ENCODE measurements around the gene SPATA24. TPM values are rescaled to one million over a fixed set of nuclear protein-coding genes. Genes with fewer than 3 reads are reported as not detected.

Gene SPATA24
- total and polyA plus RNA-seq, 12 donors = 4.6 to 124 (median 10.3) TPM

DNA sequence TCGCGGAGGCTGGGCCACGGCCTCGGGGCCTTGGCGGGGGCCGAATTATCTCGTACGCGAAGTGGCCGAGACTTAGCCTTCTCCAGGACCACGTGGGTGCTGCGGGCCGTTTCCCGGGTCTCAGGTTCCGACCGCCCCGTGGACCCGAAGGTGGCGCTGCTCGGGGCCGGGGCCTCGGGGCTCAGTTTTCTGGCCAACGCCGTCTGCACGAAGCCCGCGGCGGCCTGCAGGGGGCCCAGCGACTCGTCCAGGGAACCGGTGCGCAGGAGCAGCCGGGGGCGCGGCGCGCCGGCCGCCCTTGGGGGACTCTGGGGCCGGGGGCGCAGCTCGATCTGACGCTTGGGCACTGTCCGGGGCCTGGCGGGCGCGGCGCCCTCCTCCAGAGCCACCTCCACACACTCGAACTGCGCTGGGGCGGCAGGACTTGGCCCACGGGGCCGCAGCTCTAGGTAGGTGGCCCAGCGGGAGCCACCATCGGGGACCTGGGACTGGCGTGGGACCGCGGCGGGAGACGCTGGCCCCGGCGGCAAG lies 9.7 kb downstream of the SPATA24 start:
- H3K27ac ChIP-seq = peak overlapping the region; percentile 60 to 86 (median 83)
- H3K4me1 ChIP-seq (replicated peaks in 1 of 2) = peaks cover 30 to 35% of the 10 kb centered on the region in 2 donors
- H3K36me3 ChIP-seq (replicated peaks in 1 of 2) = no peaks in the 10 kb centered on the region
- intact Hi-C loops (cut with DNase I) = loop anchor here in 1 of 2 donors (5.0 kb wide), 1 partner anchor 47 kb away; no protein-coding TSS in a partner anchor
- no peaks in the 10 kb centered on the region for H3K9me3 ChIP-seq (replicated peaks in 1 of 3)
- H3K4me3 ChIP-seq = peak overlapping the region in 2 of 4 donors; percentile 42 to 69
- TF ChIP-seq POLR2A (IDR thresholded peaks at IDR 0.05) = peak in 1 of 2 donors; percentile 3
- TF ChIP-seq, protein P1, sequence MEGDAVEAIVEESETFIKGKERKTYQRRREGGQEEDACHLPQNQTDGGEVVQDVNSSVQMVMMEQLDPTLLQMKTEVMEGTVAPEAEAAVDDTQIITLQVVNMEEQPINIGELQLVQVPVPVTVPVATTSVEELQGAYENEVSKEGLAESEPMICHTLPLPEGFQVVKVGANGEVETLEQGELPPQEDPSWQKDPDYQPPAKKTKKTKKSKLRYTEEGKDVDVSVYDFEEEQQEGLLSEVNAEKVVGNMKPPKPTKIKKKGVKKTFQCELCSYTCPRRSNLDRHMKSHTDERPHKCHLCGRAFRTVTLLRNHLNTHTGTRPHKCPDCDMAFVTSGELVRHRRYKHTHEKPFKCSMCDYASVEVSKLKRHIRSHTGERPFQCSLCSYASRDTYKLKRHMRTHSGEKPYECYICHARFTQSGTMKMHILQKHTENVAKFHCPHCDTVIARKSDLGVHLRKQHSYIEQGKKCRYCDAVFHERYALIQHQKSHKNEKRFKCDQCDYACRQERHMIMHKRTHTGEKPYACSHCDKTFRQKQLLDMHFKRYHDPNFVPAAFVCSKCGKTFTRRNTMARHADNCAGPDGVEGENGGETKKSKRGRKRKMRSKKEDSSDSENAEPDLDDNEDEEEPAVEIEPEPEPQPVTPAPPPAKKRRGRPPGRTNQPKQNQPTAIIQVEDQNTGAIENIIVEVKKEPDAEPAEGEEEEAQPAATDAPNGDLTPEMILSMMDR (IDR thresholded peaks at IDR 0.05) = peak in 3 of 6 experiments; percentile 38 to 61 (median 45)
- DNase-seq = peak; percentile 59 to 80 (median 69)
- H3K27me3 ChIP-seq = no peaks in the 10 kb centered on the region
- 0 to 5% (median 2%) methylated on average over 1 to 62 of the region's 62 CpGs for WGBS, 4 donors

DNA sequence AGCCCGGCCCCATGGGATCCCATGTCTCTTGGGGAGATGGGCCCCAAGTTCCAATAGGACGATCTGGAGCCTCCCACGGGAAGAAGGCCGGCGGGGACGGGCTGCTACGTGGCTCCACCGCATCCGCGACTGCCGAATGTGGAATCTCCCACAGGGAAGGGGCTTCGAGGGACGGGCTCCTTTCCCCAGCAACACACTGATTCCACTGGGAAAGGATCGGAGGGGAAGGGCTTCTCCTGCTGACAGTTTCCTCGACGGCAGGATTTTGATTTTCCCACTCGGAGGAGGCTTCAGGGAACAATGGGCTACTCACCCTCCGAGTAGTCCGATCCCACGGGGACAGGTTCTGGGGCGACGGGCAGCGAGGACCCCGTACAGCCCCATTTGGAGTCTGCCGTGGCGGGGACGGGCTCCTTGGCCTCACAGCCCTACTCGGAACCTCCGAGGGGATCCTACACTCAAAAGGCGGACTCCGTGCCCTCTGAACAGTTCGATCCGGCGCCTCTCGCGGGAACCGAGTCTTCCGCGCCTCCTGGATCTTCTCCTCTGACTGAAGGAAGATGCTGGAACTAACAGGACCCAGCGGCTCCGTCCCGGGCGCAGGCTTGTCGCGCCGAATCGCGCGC lies 10.3 kb downstream of the SPATA24 start:
- no peaks in the 10 kb centered on the region for H3K27me3 ChIP-seq
- H3K4me3 ChIP-seq = peak overlapping the region in 3 of 4 donors; percentile 22 to 69 (median 42)
- WGBS, 4 donors = 7 to 13% (median 11%) methylated on average over 8 to 49 of the region's 49 CpGs
- peak in 1 of 2 donors; percentile 18 for TF ChIP-seq POLR2A (IDR thresholded peaks at IDR 0.05)
- TF ChIP-seq, protein P1 (IDR thresholded peaks at IDR 0.05) = no peak
- DNase-seq = no peak
- peak overlapping the region in 4 of 5 donors; percentile 77 to 86 (median 84) for H3K27ac ChIP-seq
- no peaks in the 10 kb centered on the region for H3K9me3 ChIP-seq (replicated peaks in 1 of 3)
- H3K36me3 ChIP-seq (replicated peaks in 1 of 2) = no peaks in the 10 kb centered on the region
- intact Hi-C loops (cut with DNase I) = loop anchor here in 1 of 2 donors (5.0 kb wide), 1 partner anchor 46 kb away; no protein-coding TSS in a partner anchor
- peaks cover 30 to 38% of the 10 kb centered on the region in 2 donors for H3K4me1 ChIP-seq (replicated peaks in 1 of 2)

DNA sequence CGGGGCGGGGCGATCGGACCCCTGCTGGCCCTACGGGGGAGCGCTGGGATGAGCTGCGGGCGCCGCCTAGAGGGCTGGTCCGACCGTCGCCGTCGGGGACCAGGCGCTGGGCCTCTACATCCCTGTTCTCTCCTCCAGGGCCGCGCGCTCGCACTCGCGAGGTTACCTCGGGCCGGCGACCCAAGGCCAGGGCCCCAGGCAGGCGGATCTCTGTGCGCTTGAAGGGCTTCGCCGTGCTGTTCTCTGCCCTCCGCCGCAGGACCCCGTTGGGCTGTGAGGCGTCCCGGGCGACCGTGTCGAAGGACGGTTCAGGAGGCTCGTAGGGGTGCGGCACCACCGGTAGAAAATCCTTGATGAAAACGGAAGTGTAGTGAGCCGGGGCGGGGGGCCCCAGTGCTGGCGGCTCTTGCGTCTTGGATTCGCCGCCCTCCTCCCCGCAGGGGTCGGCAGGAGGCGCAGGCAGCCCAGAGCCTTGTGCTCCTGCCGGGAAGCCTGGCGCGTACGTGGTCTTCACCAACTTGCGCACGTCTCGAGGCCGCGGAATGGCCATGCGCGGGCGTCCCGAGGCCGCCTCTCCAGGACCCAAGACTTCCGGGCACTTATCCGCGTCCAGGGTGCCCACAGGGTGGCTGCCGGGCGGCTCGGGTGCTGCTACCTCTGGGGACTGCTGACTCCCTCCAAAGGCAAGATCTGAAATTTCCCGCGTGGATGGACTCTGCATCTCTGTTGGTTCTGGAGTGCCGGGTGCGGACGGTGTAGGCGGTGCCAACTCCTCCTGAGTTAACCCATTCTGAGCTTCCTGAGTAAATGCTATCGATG lies 11.0 kb downstream of the SPATA24 start:
- Histone ChIP-seq H3K4me1 (replicated peaks in 1 of 2) (peaks cover 30 to 40% of the 10 kb centered on the region in 2 donors), H3K9me3 (replicated peaks in 1 of 3) (no peaks in the 10 kb centered on the region), H3K27ac (peak overlapping the region in 3 of 5 donors; percentile 11 to 26 (median 21)), H3K4me3 (peak overlapping the region in 3 of 4 donors; percentile 22 to 69 (median 42)), H3K36me3 (replicated peaks in 1 of 2) (no peaks in the 10 kb centered on the region), H3K27me3 (no peaks in the 10 kb centered on the region)
- 5 to 8% (median 6%) methylated on average over 27 to 77 of the region's 77 CpGs; no CpG with 5 or more reads in 1 of the 4 donors for WGBS, 4 donors
- DNase-seq = peak; percentile 61 to 88 (median 76)
- TF ChIP-seq, protein P1 (IDR thresholded peaks at IDR 0.05) = peak in 5 of 6 experiments; percentile 38 to 59 (median 44)
- no peak for TF ChIP-seq POLR2A (IDR thresholded peaks at IDR 0.05)
- intact Hi-C loops (cut with DNase I) = loop anchor here in 1 of 2 donors (5.0 kb wide), 1 partner anchor 46 kb away; no protein-coding TSS in a partner anchor

DNA sequence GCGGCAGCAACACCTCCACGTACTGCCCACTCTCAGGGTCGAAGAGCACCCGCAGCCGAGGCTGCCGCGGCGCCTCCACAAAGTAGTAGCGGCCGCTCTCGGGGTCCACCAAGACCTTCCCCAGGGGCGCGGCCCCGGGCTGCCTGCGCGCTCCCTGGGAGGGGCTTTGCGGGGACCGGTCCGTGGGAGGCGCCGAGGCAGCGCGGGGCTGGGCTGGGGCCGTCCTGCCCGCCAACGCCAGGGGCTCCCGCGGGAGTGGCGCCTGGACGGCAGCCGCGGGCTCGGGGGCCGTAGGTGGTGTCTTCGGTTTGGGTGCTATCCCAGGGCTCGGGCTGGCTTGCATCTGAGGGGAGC lies 11.6 kb downstream of the SPATA24 start:
- Histone ChIP-seq H3K27ac (no peak overlapping the region), H3K4me1 (replicated peaks in 1 of 2) (peaks cover 30 to 40% of the 10 kb centered on the region in 2 donors), H3K36me3 (replicated peaks in 1 of 2) (no peaks in the 10 kb centered on the region), H3K9me3 (replicated peaks in 1 of 3) (no peaks in the 10 kb centered on the region), H3K4me3 (peak overlapping the region in 1 of 4 donors; percentile 69), H3K27me3 (no peaks in the 10 kb centered on the region)
- WGBS, 4 donors = 27 to 35% (median 29%) methylated on average over 4 to 36 of the region's 36 CpGs
- no peak for DNase-seq
- intact Hi-C loops (cut with DNase I) = loop anchor here in 1 of 2 donors (5.0 kb wide), 1 partner anchor 45 kb away; no protein-coding TSS in a partner anchor
- no peak for TF ChIP-seq POLR2A (IDR thresholded peaks at IDR 0.05)
